HEK293 (cell line): ENCODE data around the gene UGT1A9.

ENCODE experiments used
- CTCF ChIA-PET: fragments of 350-600 bp; formaldehyde crosslinking; extraction: SDS; loops from one replicate; lab custom pipeline; 2021; ENCODE audit warnings: antibody characterized with exemption; lab: Yijun Ruan, JAX
- POLR2A ChIA-PET: fragments of 300-600 bp; formaldehyde crosslinking; extraction: SDS; loops from one replicate; lab custom pipeline; 2020; ENCODE audit warnings: antibody characterized with exemption, inconsistent platforms; lab: Yijun Ruan, JAX
- H3K27ac ChIP-seq: fragments of 200-500 bp; sonication (Bioruptor generic); 2 replicates; pipeline ENCODE4 v1.5.1; 2014; ENCODE audit warnings: low read depth, low read length, control low read depth, inconsistent platforms; ENCODE audit errors: extremely low read depth
- H3K36me3 ChIP-seq, 2 experiments: fragments of 200-500 bp in 1 of 2; sonication (Bioruptor generic) in 1 of 2; 1 replicate in 1 of 2; 2 replicates in 1 of 2; pipeline ENCODE4 v1.5.1; 2014 to 2017; ENCODE audit warnings: inconsistent platforms in 2 of 2, low read length in 2 of 2; ENCODE audit not compliant: control insufficient read depth in 2 of 2, insufficient read depth in 1 of 2
- H3K4me1 ChIP-seq: fragments of 200-500 bp; sonication (Bioruptor generic); 2 replicates; pipeline ENCODE4 v1.5.1; 2014; ENCODE audit warnings: mild to moderate bottlenecking, low read length, inconsistent platforms; ENCODE audit not compliant: control insufficient read depth, insufficient read depth
- H3K4me3 ChIP-seq: 2 replicates; pipeline ENCODE4 v1.5.1; 2011; ENCODE audit warnings: low read depth, mild to moderate bottlenecking, control low read depth, low read length, moderate library complexity
- H3K9me3 ChIP-seq: fragments of 200-500 bp; sonication (Bioruptor generic); 2 replicates; pipeline ENCODE4 v1.5.1; 2014; ENCODE audit warnings: low read depth, low read length, inconsistent platforms; ENCODE audit not compliant: control insufficient read depth, insufficient read depth
- ATF2 ChIP-seq: fragments of 450-650 bp; formaldehyde crosslinking; IDR thresholded peaks from 2 replicates; pipeline ENCODE4 v1.5.1; 2016; ENCODE audit warnings: missing biosample characterization, missing genetic modification characterization, low read depth
- GLI2 ChIP-seq: fragments of 450-650 bp; formaldehyde crosslinking; IDR thresholded peaks from 2 replicates; pipeline ENCODE4; 2017; ENCODE audit warnings: missing biosample characterization, missing genetic modification characterization, low read depth, borderline replicate concordance
- HOXC10 ChIP-seq: sonication (generic); formaldehyde crosslinking; IDR thresholded peaks from 2 replicates; pipeline ENCODE4 v1.8.1; 2023; ENCODE audit warnings: mild to moderate bottlenecking, missing genetic modification reagents
- KLF16 ChIP-seq: fragments of 450-650 bp; formaldehyde crosslinking; IDR thresholded peaks from 2 replicates; pipeline ENCODE4 v1.5.1; 2017; ENCODE audit warnings: missing biosample characterization, missing genetic modification characterization
- MZF1 ChIP-seq: fragments of 450-650 bp; formaldehyde crosslinking; IDR thresholded peaks from 2 replicates; pipeline ENCODE4 v1.5.1; 2017; ENCODE audit warnings: missing biosample characterization, missing genetic modification characterization, borderline replicate concordance
- OVOL3 ChIP-seq: fragments of 450-650 bp; formaldehyde crosslinking; IDR thresholded peaks from 2 replicates; pipeline ENCODE4 v1.5.1; 2016; ENCODE audit warnings: missing biosample characterization, missing genetic modification characterization
- PRDM10 ChIP-seq: fragments of 450-650 bp; formaldehyde crosslinking; IDR thresholded peaks from 2 replicates; pipeline ENCODE4 v1.5.1; 2016; ENCODE audit warnings: missing biosample characterization, missing genetic modification characterization
- RBAK ChIP-seq: fragments of 450-650 bp; formaldehyde crosslinking; IDR thresholded peaks from 2 replicates; pipeline ENCODE4 v1.5.1; 2016; ENCODE audit warnings: missing biosample characterization, missing genetic modification characterization
- REST ChIP-seq: fragments of 450-650 bp; formaldehyde crosslinking; IDR thresholded peaks from 2 replicates; pipeline ENCODE4 v1.5.1; 2016; ENCODE audit warnings: missing biosample characterization, missing genetic modification characterization
- ZNF155 ChIP-seq: fragments of 450-650 bp; formaldehyde crosslinking; IDR thresholded peaks from 2 replicates; pipeline ENCODE4 v1.5.1; 2016; ENCODE audit warnings: missing biosample characterization, missing genetic modification characterization
- ZNF214 ChIP-seq: fragments of 450-650 bp; formaldehyde crosslinking; IDR thresholded peaks from 2 replicates; pipeline ENCODE4 v1.5.1; 2017; ENCODE audit warnings: missing biosample characterization, mild to moderate bottlenecking, missing genetic modification characterization, borderline replicate concordance
- ZNF302 ChIP-seq: fragments of 450-650 bp; formaldehyde crosslinking; IDR thresholded peaks from 2 replicates; pipeline ENCODE4 v1.5.1; 2016; ENCODE audit warnings: missing biosample characterization, missing genetic modification characterization, low read depth
- ZNF366 ChIP-seq: fragments of 450-650 bp; formaldehyde crosslinking; conservative IDR thresholded peaks from 2 replicates; pipeline ENCODE4 v1.5.1; 2016; ENCODE audit warnings: missing biosample characterization, missing genetic modification characterization
- ZNF530 ChIP-seq: fragments of 450-650 bp; formaldehyde crosslinking; IDR thresholded peaks from 2 replicates; pipeline ENCODE4 v1.5.1; 2016; ENCODE audit warnings: low read depth, missing biosample characterization, missing genetic modification characterization
- ZNF555 ChIP-seq: fragments of 450-650 bp; formaldehyde crosslinking; conservative IDR thresholded peaks from 2 replicates; pipeline ENCODE4 v1.5.1; 2017; ENCODE audit warnings: missing biosample characterization, mild to moderate bottlenecking, missing genetic modification characterization, inconsistent platforms
- ZNF639 ChIP-seq: fragments of 450-650 bp; formaldehyde crosslinking; IDR thresholded peaks from 2 replicates; pipeline ENCODE4 v1.5.1; 2016; ENCODE audit warnings: missing biosample characterization, missing genetic modification characterization
- ZNF843 ChIP-seq: fragments of 450-650 bp; formaldehyde crosslinking; IDR thresholded peaks from 2 replicates; pipeline ENCODE4 v1.5.1; 2016; ENCODE audit warnings: missing biosample characterization, missing genetic modification characterization
- ZSCAN5A ChIP-seq: fragments of 450-650 bp; formaldehyde crosslinking; IDR thresholded peaks from 2 replicates; pipeline ENCODE4 v1.5.1; 2016; ENCODE audit warnings: missing biosample characterization, missing genetic modification characterization

UGT1A9 gene

GRCh38 chr2:233802132-233802815 lies 130.6 kb downstream of the UGT1A9 start:
- ChIA-PET CTCF (no interaction called here), POLR2A (no interaction called here)
- Histone ChIP-seq H3K4me1 (no peaks in the 10 kb centered on the region), H3K27ac (no peak overlapping the region), H3K9me3 (no peaks in the 10 kb centered on the region), H3K36me3 (no peaks in the 10 kb centered on the region), H3K4me3 (no peak overlapping the region)
- no peak for TF ChIP-seq ZNF366 (tag by site-specific recombination)
- no peak for TF ChIP-seq ATF2 (tag by site-specific recombination)
- no peak for TF ChIP-seq ZNF214 (tag by site-specific recombination)
- TF ChIP-seq, all 188 proteins: peak for 0

- ChIA-PET CTCF (no interaction called here), POLR2A (no interaction called here)
- no peaks in the 10 kb centered on the region for H3K4me1 ChIP-seq
- H3K36me3 ChIP-seq, result no peaks in the 10 kb centered on the region
- H3K4me3 ChIP-seq, result no peak overlapping the region
- no peak overlapping the region for H3K27ac ChIP-seq
- TF ChIP-seq MZF1 (tag by site-specific recombination), result no peak
- no peaks in the 10 kb centered on the region for H3K9me3 ChIP-seq
Measured at GRCh38 chr2:233803292-233803911, 131.7 kb downstream of the UGT1A9 start.

GRCh38 chr2:233803994-233804393 lies 132.3 kb downstream of the UGT1A9 start:
- CTCF ChIA-PET, result no interaction called here
- no peaks in the 10 kb centered on the region for H3K9me3 ChIP-seq
- no peaks in the 10 kb centered on the region for H3K36me3 ChIP-seq
- TF ChIP-seq KLF16, result no peak
- TF ChIP-seq PRDM10 (tag by site-specific recombination), result no peak
- no peak for TF ChIP-seq ZSCAN5A (tag by site-specific recombination)
- TF ChIP-seq ZNF155 (tag by site-specific recombination), result no peak
- TF ChIP-seq ZNF639 (tag by site-specific recombination), result no peak
- no peak for TF ChIP-seq RBAK (tag by site-specific recombination)
- no peak for TF ChIP-seq ZNF843
- TF ChIP-seq ZNF555 (tag by site-specific recombination), result no peak
- TF ChIP-seq ZNF530 (tag by site-specific recombination), result no peak
- no peak for TF ChIP-seq HOXC10
- TF ChIP-seq REST, result no peak
- no peak for TF ChIP-seq ZNF302
- TF ChIP-seq OVOL3 (tag by site-specific recombination), result no peak
- no peak for TF ChIP-seq GLI2
- no peak overlapping the region for H3K4me3 ChIP-seq
- no peak overlapping the region for H3K27ac ChIP-seq
- no peaks in the 10 kb centered on the region for H3K4me1 ChIP-seq
- POLR2A ChIA-PET, result interaction anchor here (0.6 kb wide), 1 partner anchor 1582 kb away, joined by 3 read pairs; no protein-coding TSS in a partner anchor
